HepG2 (cell line): ENCODE measurements around the gene TCFL5. TPM values are rescaled to one million over a fixed set of nuclear protein-coding genes. Genes with fewer than 3 reads are reported as not detected.

ENCODE experiments used
- ATAC-seq: fragments of 200-7000 bp; cut with Tn5 transposase; 3 replicates; pipeline ENCODE4 v1.9.1; 2020; ENCODE audit warnings: mild to moderate bottlenecking, moderate library complexity
- BruUV-seq: library from RNA; stranded (reverse); fragments of 400-500 nt; replicated peaks from 2 replicates; lab custom pipeline; 2021; lab: Mats Ljungman, UMichigan
- CTCF ChIA-PET: fragments of 300-600 bp; formaldehyde crosslinking; extraction: SDS; loops from one replicate; lab custom pipeline; 2021; ENCODE audit warnings: low total read pairs, inconsistent platforms, low intra/inter-chr PET ratio; lab: Yijun Ruan, JAX
- POLR2A ChIA-PET: fragments of 350-600 bp; sonication (Branson Sonifier 250); formaldehyde crosslinking; loops from one replicate; lab custom pipeline; 2020; ENCODE audit warnings: antibody characterized with exemption, inconsistent platforms; lab: Yijun Ruan, JAX
- DNase-seq: peaks from one replicate; pipeline ENCODE4 v3.0.0-alpha.2; 2015; ENCODE audit warnings: low spot score
- FAIRE-seq: peaks from 3 replicates; lab custom pipeline; 2011; peaks lifted over from hg19 to GRCh38; lab: Jason Lieb, UNC
- H2AFZ ChIP-seq: one replicate; pipeline ENCODE4 v1.6.1; 2011; ENCODE audit warnings: low read length, inconsistent platforms
- H3K27ac ChIP-seq: fragments of 300-600 bp; 3 replicates; pipeline ENCODE4 v1.8.0; 2011; ENCODE audit warnings: mixed run types, mild to moderate bottlenecking, mixed read lengths, low read length, inconsistent platforms; ENCODE audit not compliant: insufficient read depth; ENCODE audit errors: extremely low read length
- H3K27me3 ChIP-seq, 2 experiments: fragments of 200-600 bp in 1 of 2; 2 replicates in 1 of 2; 3 replicates in 1 of 2; pipeline versions ENCODE4 v1.6.0 to v1.8.0; 2011; ENCODE audit warnings: low read length in 2 of 2, mild to moderate bottlenecking in 2 of 2, moderate library complexity in 2 of 2, inconsistent platforms in 1 of 2; ENCODE audit not compliant: insufficient read depth in 2 of 2, control insufficient read depth in 1 of 2
- H3K36me3 ChIP-seq, 2 experiments: fragments of 200-600 bp in 1 of 2; replicated peaks in 1 of 2; 2 replicates in 1 of 2; 3 replicates in 1 of 2; pipeline versions ENCODE4 v1.5.1 to v1.8.0; 2011; ENCODE audit warnings: low read length in 2 of 2, inconsistent platforms in 1 of 2; ENCODE audit not compliant: insufficient read depth in 2 of 2, control insufficient read depth in 1 of 2
- H3K4me1 ChIP-seq: 2 replicates; pipeline ENCODE4 v1.5.1; 2012; ENCODE audit warnings: low read length, inconsistent platforms; ENCODE audit not compliant: insufficient read depth
- H3K4me2 ChIP-seq: 2 replicates; pipeline ENCODE4 v1.6.0; 2011; ENCODE audit warnings: low read depth, low read length, inconsistent platforms
- H3K4me3 ChIP-seq, 3 experiments: fragments of 200-600 bp in 1 of 3; sonication (generic), shearing (Covaris generic) in 1 of 3; replicated peaks in 1 of 3; 2 replicates each; pipeline ENCODE4 v1.5.1; 2011 to 2016; ENCODE audit warnings: low read length in 3 of 3, inconsistent platforms in 2 of 3, low read depth in 2 of 3, mild to moderate bottlenecking in 2 of 3, control low read depth in 1 of 3, mixed read lengths in 1 of 3; ENCODE audit not compliant: insufficient read depth in 1 of 3
- H3K79me2 ChIP-seq: one replicate; pipeline ENCODE4 v1.6.1; 2011; ENCODE audit warnings: low read length, inconsistent platforms; ENCODE audit not compliant: insufficient read depth
- H3K9ac ChIP-seq: 2 replicates; pipeline ENCODE4 v1.6.0; 2011; ENCODE audit warnings: mild to moderate bottlenecking, low read depth, low read length, inconsistent platforms; ENCODE audit not compliant: insufficient read depth
- H3K9me3 ChIP-seq: 2 replicates; pipeline ENCODE4 v1.5.1; 2012; ENCODE audit warnings: mild to moderate bottlenecking, low read length
- H4K20me1 ChIP-seq: 2 replicates; pipeline ENCODE4 v1.6.0; 2011; ENCODE audit warnings: inconsistent platforms, mild to moderate bottlenecking, low read length, moderate library complexity; ENCODE audit not compliant: insufficient read depth
- CHD2 ChIP-seq: IDR thresholded peaks from 2 replicates; pipeline ENCODE4 v1.6.1; 2011; ENCODE audit warnings: low read depth, low read length, improper control_type of control experiment
- CREB1 ChIP-seq, 2 experiments: fragments of 450-650 bp in 1 of 2; IDR thresholded peaks; 2 replicates each; pipeline ENCODE4 v1.6.1; 2016 to 2017; ENCODE audit warnings: control low read depth in 1 of 2, mild to moderate bottlenecking in 1 of 2, missing compliant biosample characterization in 1 of 2, missing genetic modification characterization in 1 of 2
- CSRNP2 ChIP-seq: sonication (generic); formaldehyde crosslinking; conservative IDR thresholded peaks from 2 replicates; pipeline ENCODE4 v1.8.0; 2022; ENCODE audit warnings: low read depth, missing genetic modification reagents
- DMAP1 ChIP-seq: IDR thresholded peaks from 2 replicates; pipeline ENCODE4 v1.6.1; 2016
- GATAD2A ChIP-seq: IDR thresholded peaks from 2 replicates; pipeline ENCODE4 v1.6.1; 2016
- NAIF1 ChIP-seq: sonication (generic); formaldehyde crosslinking; IDR thresholded peaks from 2 replicates; pipeline ENCODE4 v1.5.0; 2020; ENCODE audit warnings: mild to moderate bottlenecking, missing genetic modification reagents, borderline replicate concordance
- NRL ChIP-seq: sonication (generic); formaldehyde crosslinking; IDR thresholded peaks from 2 replicates; pipeline ENCODE4 v1.5.0; 2020; ENCODE audit warnings: missing genetic modification reagents, mild to moderate bottlenecking, moderate library complexity, borderline replicate concordance
- RBM39 ChIP-seq: fragments of 200-400 bp; formaldehyde crosslinking; IDR thresholded peaks from one replicate; pipeline ENCODE4 v1.6.1; 2018; ENCODE audit warnings: antibody characterized with exemption, mild to moderate bottlenecking, low read depth, low read length; ENCODE audit not compliant: poor library complexity, severe bottlenecking
- RCOR2 ChIP-seq: IDR thresholded peaks from 2 replicates; pipeline ENCODE4 v1.6.1; 2016; ENCODE audit warnings: missing biosample characterization, missing genetic modification reagents
- SRSF9 ChIP-seq: fragments of 200-400 bp; formaldehyde crosslinking; IDR thresholded peaks from 2 replicates; pipeline ENCODE4 v1.6.1; 2018; ENCODE audit warnings: borderline replicate concordance, mild to moderate bottlenecking, low read depth, low read length; ENCODE audit not compliant: insufficient read depth, poor library complexity, severe bottlenecking
- TAF15 ChIP-seq: fragments of 200-400 bp; formaldehyde crosslinking; IDR thresholded peaks from one replicate; pipeline ENCODE4 v1.6.1; 2018; ENCODE audit warnings: mild to moderate bottlenecking, low read depth, low read length; ENCODE audit not compliant: poor library complexity, severe bottlenecking
- TRAFD1 ChIP-seq: sonication (generic); formaldehyde crosslinking; IDR thresholded peaks from 2 replicates; pipeline ENCODE4 v1.5.1; 2020; ENCODE audit warnings: missing genetic modification reagents, mild to moderate bottlenecking, borderline replicate concordance
- ZMYM3 ChIP-seq: sonication (generic); formaldehyde crosslinking; IDR thresholded peaks from 2 replicates; pipeline ENCODE4 v1.5.1; 2020; ENCODE audit warnings: mild to moderate bottlenecking, missing genetic modification reagents
- ZNF136 ChIP-seq: sonication (generic); formaldehyde crosslinking; IDR thresholded peaks from 2 replicates; pipeline ENCODE4 v1.8.1; 2022; ENCODE audit warnings: low read depth, mild to moderate bottlenecking, moderate library complexity, missing genetic modification reagents
- ZNF343 ChIP-seq: sonication (generic); formaldehyde crosslinking; IDR thresholded peaks from 2 replicates; pipeline ENCODE4 v1.4.0; 2020; ENCODE audit warnings: mild to moderate bottlenecking, missing genetic modification reagents
- ZNF878 ChIP-seq: sonication (generic); formaldehyde crosslinking; IDR thresholded peaks from 2 replicates; pipeline ENCODE4 v1.8.1; 2023; ENCODE audit warnings: mild to moderate bottlenecking, missing genetic modification reagents, moderate library complexity
- WGBS: methylation state at CpG from one replicate; pipeline ENCODE4 v1.1.6; 2017; ENCODE audit warnings: low lambda C conversion rate; 5-methylcytosine and 5-hydroxymethylcytosine counted together
- in situ Hi-C: cut with HindIII; loops from 2 replicates; pipeline ENCODE4 v1.10.0; 2017; ENCODE audit warnings: low pct_unique_long_range_greater_than_20kb; ENCODE audit not compliant: extremely low pct_ligation_motif_present
- intact Hi-C: fragments of 100-400 bp; cut with micrococcal nuclease; formaldehyde crosslinking; loops from one replicate; pipeline ENCODE4 v1.10.0; 2022; ENCODE audit not compliant: unreplicated experiment
- polyA plus RNA-seq, 8 experiments: library from polyadenylated mRNA; depleted of rRNA in 3 of 8; stranded (reverse) in 7 of 8; unstranded in 1 of 8; fragments of >200 nt; fragmentation: Illumina TruSeq in 4 of 8; extraction: Trizol in 4 of 8; gene quantifications; 2 replicates each; pipeline versions ENCODE4 v1.2.1 to v1.2.3, GENCODE V29; 2011 to 2016; ENCODE audit warnings: low read depth in 4 of 8, missing spikeins in 1 of 8, mixed read lengths in 1 of 8; ENCODE audit not compliant: insufficient read depth in 1 of 8
- total RNA-seq, 5 experiments: library from RNA; depleted of rRNA; stranded (reverse); fragments of >200 nt; fragmentation: Illumina TruSeq; extraction: Trizol; gene quantifications; 2 replicates each; pipeline ENCODE4 v1.2.3, GENCODE V29; 2016; ENCODE audit warnings: low read depth in 1 of 5
- TF ChIP-seq, protein P1 (sequence below): fragments of 450-650 bp; IDR thresholded peaks from 2 replicates; pipeline ENCODE4 v1.6.1; 2016
- TF ChIP-seq, protein P2 (sequence below): sonication (generic); formaldehyde crosslinking; IDR thresholded peaks from 2 replicates; pipeline ENCODE4 v1.5.0; 2020; ENCODE audit warnings: missing genetic modification reagents

Gene TCFL5
- total and polyA plus RNA-seq, 2 of the 13 experiments (the other 11 are each of a cell fraction or from before 2014, with no cell fraction given): 14.8 to 20.0 TPM

DNA sequence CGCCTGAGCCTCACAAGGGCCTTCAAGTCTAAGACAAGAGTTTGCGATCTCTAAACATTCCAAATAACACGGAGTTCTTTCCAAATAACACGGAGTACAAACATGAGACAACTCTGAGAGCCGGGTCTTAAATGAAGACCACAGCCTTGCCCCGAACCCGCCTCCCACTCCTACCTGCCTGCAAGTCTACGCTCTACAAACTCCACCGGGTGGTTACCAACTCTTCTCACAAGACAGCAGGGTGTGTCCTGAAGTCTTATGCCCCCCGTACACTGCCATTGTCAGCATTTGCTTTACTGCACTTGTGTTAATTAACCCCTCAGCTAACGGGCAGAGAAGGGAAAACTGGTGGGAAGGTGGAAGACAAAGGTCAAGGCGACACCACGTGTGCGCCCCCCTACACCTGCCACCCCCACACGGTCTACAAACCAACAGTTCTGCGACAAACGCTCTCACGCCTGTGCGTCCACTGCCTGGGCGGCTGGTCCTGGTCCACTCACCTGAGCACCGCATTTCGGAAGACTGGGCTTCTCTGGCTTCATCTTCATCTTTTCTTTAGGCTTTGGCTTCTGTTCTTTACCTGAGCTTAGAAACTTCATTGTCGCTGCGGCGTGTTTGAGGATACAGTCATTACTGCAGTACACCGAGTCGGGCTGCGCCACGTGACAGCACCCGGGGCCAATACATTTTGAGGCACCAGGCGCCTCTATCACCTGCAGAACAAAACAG is 45.2 kb upstream of the TCFL5 start:
- Histone ChIP-seq H3K9ac (no peak overlapping the region), H3K4me3 (no peak overlapping the region), H2AFZ (no peak overlapping the region), H3K9me3 (no peaks in the 10 kb centered on the region), H3K27ac (no peak overlapping the region), H3K36me3 (peaks cover 70 to 98% of the 10 kb centered on the region in 2 experiments), H3K27me3 (no peaks in the 10 kb centered on the region), H3K79me2 (peaks cover 48% of the 10 kb centered on the region), H3K4me1 (no peaks in the 10 kb centered on the region), H4K20me1 (peaks cover 37% of the 10 kb centered on the region), H3K4me2 (no peak overlapping the region)
- ATAC-seq (no peak), FAIRE-seq (no peak), DNase-seq (no peak)
- in situ Hi-C loops: no loop called here
- intact Hi-C loops: no loop called here
- no TSS peak for BruUV-seq
- POLR2A ChIA-PET: interaction anchor here (1.1 kb wide), 1 partner anchor 32 kb away, joined by 3 read pairs; no protein-coding TSS in a partner anchor
- 98% methylated on average over 31 of the region's 31 CpGs for WGBS
- CTCF ChIA-PET: interaction anchor here (1.3 to 2.0 kb wide), 3 partner anchors 12 to 102 kb away, joined by 6 to 13 read pairs (median 11); no protein-coding TSS in a partner anchor
- no peak for TF ChIP-seq TRAFD1
- TF ChIP-seq ZMYM3 (CRISPR knock-in tag): no peak
- no peak for TF ChIP-seq SRSF9
- no peak for TF ChIP-seq RCOR2 (CRISPR knock-in tag)
- no peak for TF ChIP-seq NRL (CRISPR knock-in tag)
- TF ChIP-seq ZNF343: no peak
- no peak for TF ChIP-seq ZNF878 (CRISPR knock-in tag)
- no peak for TF ChIP-seq CREB1 (IDR thresholded peaks at IDR 0.05)
- no peak for TF ChIP-seq CREB1 (CRISPR knock-in tag; IDR thresholded peaks at IDR 0.05)
- no peak for TF ChIP-seq TAF15
- no peak for TF ChIP-seq RBM39
- TF ChIP-seq GATAD2A (CRISPR knock-in tag): no peak
- TF ChIP-seq DMAP1 (CRISPR knock-in tag): no peak
- TF ChIP-seq ZNF136 (CRISPR knock-in tag): no peak
- TF ChIP-seq, protein P1, sequence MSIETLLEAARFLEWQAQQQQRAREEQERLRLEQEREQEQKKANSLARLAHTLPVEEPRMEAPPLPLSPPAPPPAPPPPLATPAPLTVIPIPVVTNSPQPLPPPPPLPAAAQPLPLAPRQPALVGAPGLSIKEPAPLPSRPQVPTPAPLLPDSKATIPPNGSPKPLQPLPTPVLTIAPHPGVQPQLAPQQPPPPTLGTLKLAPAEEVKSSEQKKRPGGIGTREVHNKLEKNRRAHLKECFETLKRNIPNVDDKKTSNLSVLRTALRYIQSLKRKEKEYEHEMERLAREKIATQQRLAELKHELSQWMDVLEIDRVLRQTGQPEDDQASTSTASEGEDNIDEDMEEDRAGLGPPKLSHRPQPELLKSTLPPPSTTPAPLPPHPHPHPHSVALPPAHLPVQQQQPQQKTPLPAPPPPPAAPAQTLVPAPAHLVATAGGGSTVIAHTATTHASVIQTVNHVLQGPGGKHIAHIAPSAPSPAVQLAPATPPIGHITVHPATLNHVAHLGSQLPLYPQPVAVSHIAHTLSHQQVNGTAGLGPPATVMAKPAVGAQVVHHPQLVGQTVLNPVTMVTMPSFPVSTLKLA: no peak
- TF ChIP-seq, protein P2, sequence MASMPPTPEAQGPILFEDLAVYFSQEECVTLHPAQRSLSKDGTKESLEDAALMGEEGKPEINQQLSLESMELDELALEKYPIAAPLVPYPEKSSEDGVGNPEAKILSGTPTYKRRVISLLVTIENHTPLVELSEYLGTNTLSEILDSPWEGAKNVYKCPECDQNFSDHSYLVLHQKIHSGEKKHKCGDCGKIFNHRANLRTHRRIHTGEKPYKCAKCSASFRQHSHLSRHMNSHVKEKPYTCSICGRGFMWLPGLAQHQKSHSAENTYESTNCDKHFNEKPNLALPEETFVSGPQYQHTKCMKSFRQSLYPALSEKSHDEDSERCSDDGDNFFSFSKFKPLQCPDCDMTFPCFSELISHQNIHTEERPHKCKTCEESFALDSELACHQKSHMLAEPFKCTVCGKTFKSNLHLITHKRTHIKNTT (CRISPR knock-in tag): no peak
- TF ChIP-seq CSRNP2 (CRISPR knock-in tag): no peak
- TF ChIP-seq CHD2: no peak
- TF ChIP-seq NAIF1 (CRISPR knock-in tag): no peak
